HG02798 (cell line): ENCODE measurements around the gene GUF1.

Experiments used
- ATAC-seq: cut with Tn5 transposase; IDR thresholded peaks from one replicate; pipeline ENCODE4 v1.9.1; 2021; ENCODE audit warnings: mild to moderate bottlenecking; ENCODE audit not compliant: unreplicated experiment, poor library complexity

Gene GUF1, protein sequence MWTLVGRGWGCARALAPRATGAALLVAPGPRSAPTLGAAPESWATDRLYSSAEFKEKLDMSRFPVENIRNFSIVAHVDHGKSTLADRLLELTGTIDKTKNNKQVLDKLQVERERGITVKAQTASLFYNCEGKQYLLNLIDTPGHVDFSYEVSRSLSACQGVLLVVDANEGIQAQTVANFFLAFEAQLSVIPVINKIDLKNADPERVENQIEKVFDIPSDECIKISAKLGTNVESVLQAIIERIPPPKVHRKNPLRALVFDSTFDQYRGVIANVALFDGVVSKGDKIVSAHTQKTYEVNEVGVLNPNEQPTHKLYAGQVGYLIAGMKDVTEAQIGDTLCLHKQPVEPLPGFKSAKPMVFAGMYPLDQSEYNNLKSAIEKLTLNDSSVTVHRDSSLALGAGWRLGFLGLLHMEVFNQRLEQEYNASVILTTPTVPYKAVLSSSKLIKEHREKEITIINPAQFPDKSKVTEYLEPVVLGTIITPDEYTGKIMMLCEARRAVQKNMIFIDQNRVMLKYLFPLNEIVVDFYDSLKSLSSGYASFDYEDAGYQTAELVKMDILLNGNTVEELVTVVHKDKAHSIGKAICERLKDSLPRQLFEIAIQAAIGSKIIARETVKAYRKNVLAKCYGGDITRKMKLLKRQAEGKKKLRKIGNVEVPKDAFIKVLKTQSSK

GRCh38 chr4:44678094-44679041, at the start of gene GUF1:
Gene GUF1 (plus strand): TSS chr4:44678420. CDS start chr4:44678623, 203 bp downstream.
- peak; percentile 97 for ATAC-seq

DNA sequence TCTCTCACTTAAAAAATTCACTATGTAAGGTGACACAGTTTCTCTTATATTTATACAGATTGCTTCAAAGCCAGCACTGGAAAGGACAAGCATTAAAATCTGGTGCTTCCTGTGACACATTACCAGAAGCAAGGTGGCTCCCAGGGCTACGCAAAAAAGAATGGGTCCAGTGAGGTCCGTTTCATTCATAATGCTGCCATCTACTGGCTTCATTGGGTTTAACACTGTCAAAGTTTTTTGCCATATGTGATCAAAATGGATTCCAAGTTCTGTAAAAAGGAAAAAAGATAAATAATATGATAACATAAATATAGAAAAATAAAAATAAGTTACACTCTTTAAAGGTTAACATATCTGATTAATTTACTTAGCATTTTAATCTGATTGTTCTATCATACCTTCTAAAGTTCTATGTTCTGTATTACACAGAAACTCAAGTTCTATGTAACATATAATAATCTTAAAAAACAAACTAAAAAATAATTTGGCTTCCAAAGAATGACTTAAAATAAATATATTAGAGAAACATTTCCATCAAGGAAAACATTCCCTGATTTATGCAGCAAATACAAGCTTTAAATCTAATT, 48.8 kb upstream of the GUF1 start:
- peak; percentile 96 for ATAC-seq

GRCh38 chr4:44632089-44632488, 46.1 kb upstream of the GUF1 start:
- no peak for ATAC-seq

DNA sequence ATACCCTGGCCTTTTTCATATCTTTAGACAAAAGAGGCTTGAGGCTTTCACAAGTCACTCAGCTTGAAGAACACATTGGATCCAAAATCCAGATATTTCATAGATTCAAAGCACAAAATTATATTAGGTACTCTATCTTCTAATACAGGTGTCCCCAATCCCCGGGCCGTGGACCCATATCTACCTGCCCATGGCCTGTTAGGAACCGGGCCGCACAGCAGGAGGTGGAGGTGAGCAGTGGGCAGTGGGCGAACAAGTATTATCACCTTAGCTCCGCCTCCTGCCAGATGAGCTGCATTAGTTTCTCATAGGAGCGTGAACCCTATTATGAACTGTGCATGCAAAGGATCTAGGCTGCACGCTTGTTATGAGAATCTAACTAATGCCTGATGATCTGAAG, 45.5 kb upstream of the GUF1 start:
- no peak for ATAC-seq

DNA sequence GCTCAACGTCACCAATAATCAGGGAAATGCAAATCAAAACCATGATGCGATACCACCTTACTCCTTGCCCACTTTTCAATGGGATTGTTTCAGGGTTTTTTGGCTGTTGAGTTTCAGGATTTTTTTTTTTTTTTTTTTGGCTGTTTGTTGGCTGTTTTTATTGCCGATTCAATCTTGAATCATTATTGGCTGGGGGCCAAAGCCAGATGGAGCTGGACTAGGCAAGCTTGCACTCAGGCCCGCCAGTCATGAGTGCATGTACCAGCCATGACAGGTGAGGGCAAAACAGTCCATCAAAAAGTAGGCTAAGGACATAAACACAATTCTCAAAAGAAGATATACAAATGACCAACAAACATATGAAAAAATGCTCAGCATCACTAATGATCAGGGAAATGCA, 40.1 kb upstream of the GUF1 start:
- ATAC-seq: no peak

DNA sequence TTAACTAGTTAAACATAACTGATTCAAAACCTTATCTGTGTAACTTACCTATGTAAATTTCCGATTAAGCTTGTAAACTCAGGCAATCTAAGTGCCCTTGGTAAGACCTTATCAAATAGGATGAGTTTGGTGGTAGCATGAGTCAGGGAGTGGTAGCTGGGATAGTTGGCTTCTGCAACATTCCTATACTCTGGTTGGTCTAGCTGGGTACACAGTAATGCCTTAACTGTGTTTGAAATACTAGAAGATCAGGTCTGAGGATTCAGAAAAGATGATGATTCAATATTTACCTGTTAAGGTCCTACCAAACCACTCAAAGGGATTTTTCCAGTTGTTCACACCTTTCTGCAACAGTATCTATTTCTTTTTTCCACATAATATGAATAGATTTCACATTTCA, 32.1 kb upstream of the GUF1 start:
- ATAC-seq: no peak

DNA sequence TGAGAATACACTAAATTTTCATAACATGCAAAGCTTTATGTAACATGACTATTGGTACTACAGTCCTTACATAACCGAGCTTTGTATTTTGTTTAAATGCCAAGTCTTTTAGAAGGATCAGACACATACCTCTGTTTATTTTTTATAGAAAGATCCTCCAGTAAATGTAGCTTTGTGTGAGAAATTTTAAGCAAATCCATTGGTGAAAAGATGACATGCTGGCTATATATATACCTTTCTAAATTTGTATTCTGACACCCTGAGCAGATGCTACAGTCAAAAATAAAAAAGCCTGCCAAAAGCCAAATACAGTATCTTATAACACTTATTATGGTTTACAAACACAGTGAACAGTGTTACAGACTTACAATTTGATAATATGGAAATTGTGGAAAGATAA, 26.8 kb upstream of the GUF1 start, which contains the start of gene YIPF7:
YIPF7 (minus strand) TSS at position 201 of the 400 bp plus-strand sequence. CDS start 1,525 bp downstream, outside the sequence.
- ATAC-seq: no peak

DNA sequence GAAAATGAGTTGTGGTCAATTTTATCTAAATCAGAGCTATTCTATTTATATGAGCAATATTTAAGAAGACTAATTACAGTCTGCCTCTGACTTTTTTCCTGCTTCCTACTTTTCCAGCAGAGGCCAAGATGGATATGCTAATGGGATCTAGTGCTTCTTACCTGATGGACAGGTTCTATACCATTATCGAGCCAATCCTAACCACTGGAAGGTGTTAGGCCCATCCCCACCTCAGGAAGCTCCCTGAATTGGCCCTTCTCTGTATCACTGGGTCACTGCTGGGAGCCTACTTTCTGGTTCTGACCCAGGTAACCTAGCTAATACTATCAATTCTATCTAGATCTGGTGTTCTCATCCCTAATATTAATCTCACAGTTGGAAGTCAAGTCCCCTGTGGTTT, 26.2 kb upstream of the GUF1 start:
- no peak for ATAC-seq

- ATAC-seq: no peak
These were observed 17.8 kb upstream of the GUF1 start for GRCh38 chr4:44660396-44660795.

DNA sequence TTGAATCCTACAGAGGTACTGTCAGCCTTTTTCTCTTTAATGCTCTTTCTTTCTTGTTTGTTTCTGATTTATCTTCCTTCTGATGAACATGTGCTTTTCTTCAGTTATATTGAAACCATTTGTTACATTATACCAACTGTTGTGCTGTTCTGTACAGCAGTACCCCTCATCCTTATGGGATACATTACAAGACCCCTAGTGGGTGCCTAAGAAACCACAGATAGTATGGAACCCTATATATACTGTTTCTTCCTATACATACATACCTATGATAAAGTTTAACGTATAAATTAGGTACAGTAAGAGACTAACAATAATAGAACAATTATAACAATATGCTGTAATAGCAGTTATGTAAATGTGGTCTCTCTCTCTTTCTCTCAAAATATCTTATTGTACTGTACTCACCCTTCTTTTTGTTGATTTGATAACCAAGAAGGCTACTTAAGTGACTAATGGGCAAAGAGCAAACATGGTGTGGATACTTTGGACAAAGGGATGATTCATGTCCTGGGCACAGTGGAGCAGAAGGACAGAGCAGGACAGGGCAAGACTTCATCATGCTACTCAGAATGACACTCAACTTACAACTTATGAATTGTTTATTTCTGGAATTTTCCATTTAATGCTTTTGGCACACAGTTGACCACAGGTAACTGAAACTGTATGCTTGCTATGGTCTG, 16.1 kb upstream of the GUF1 start:
- peak; percentile 7 for ATAC-seq

DNA sequence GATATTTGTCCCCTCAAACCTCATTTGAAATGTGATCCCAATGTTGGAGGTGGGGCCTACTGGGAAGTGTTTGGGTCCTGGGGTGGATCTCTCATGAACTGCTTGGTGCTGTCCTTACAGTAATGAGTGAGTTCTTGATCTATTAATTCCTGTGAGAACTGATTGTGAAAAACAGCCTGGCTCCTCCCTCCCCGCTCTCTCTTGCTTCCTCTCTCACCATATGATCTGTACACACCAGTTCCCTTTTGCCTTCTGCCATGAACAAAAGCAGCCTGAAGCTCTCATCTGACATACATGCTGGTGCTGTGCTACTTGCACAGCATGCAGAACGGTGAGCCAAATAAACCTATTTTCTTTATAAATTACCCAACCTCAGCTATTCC, 15.6 kb upstream of the GUF1 start:
- ATAC-seq: peak; percentile 75

GRCh38 chr4:44663539-44664263, 14.5 kb upstream of the GUF1 start:
- ATAC-seq: no peak

DNA sequence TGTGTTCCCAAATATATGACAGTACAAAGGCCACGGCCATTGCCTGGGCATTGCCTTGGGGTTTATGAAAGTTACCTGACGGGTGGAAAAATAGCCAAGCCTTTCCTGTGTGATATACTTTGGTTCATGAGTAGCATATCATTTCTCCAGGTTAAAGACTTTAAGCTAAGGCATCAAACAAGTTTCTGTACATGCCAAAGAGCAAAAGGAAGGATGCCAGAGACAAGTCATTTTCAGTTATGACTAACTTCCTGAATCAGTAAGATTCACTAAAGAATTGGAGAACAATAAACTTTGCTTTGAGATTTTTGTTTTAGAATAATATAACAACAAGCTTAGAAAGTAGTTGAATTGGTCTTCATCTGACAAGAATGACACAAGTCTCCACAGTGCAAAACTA, 9.7 kb upstream of the GUF1 start:
- no peak for ATAC-seq

GRCh38 chr4:44670506-44671199, 7.6 kb upstream of the GUF1 start:
- ATAC-seq: no peak

DNA sequence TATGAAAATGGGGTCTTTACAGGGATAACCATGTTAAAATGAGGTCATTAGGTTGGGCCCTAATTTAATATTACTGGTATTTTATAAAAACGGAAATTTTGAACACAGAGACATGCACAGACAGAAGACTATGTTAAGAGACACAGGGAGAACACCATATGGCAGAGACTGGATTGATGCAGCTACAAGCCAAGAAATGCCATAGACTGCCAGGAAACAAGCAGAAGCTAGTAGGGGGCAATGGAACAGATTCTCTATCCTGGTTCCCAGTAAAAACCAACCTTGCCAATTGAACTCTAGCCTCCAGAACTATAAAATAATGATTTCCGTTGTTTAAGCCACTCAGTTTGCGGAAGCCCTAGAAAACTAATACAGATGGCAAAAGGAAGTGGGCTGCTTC, 6.6 kb upstream of the GUF1 start:
- no peak for ATAC-seq

GRCh38 chr4:44674471-44674870, 3.7 kb upstream of the GUF1 start:
- ATAC-seq: no peak

DNA sequence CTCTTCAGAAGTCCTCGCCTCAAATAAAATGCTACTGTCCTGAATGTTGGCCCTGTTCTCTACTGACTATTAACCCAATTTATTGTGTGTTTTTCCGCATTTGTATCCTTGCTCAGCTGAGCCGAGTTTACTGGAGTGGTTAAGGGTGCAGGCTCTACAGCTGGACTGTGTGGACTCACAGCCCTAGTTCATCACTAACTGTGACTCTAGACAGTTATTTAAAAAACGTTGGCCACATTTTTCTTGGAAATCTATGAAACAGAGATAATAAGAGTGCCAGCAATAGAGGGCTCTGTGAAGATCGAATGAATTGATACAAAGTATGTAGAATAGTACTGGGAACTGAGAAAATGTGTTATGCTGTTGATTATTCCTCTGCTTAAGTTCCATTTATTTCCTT, 2.9 kb upstream of the GUF1 start:
- ATAC-seq: no peak

- no peak for ATAC-seq
These were observed 840 bp downstream of the GUF1 start for GRCh38 chr4:44679060-44679459.

- ATAC-seq: no peak
These were observed 6.4 kb downstream of the GUF1 start for GRCh38 chr4:44684648-44685047.
